ENCODE measurements around the gene EPS8L2. TPM values are rescaled to one million over a fixed set of nuclear protein-coding genes. Genes with fewer than 3 reads are reported as not detected.

Gene EPS8L2
- total RNA-seq, 2 donors from 2014 or later = 23.6 to 34.6 TPM

- H3K4me3 Mint-ChIP-seq = no peak overlapping the region
- no peaks in the 10 kb centered on the region for H3K4me1 Mint-ChIP-seq
- no peaks in the 10 kb centered on the region for H3K9me3 Mint-ChIP-seq
- ATAC-seq (replicated peaks) = no peak
- no peaks in the 10 kb centered on the region for H3K36me3 Mint-ChIP-seq (ENCODE audit: low read depth)
- no peak overlapping the region for H3K27ac Mint-ChIP-seq
- peaks cover 3% of the 10 kb centered on the region for H3K27me3 Mint-ChIP-seq
Measured at GRCh38 chr11:704228-704674, 1.8 kb upstream of the EPS8L2 start.

DNA sequence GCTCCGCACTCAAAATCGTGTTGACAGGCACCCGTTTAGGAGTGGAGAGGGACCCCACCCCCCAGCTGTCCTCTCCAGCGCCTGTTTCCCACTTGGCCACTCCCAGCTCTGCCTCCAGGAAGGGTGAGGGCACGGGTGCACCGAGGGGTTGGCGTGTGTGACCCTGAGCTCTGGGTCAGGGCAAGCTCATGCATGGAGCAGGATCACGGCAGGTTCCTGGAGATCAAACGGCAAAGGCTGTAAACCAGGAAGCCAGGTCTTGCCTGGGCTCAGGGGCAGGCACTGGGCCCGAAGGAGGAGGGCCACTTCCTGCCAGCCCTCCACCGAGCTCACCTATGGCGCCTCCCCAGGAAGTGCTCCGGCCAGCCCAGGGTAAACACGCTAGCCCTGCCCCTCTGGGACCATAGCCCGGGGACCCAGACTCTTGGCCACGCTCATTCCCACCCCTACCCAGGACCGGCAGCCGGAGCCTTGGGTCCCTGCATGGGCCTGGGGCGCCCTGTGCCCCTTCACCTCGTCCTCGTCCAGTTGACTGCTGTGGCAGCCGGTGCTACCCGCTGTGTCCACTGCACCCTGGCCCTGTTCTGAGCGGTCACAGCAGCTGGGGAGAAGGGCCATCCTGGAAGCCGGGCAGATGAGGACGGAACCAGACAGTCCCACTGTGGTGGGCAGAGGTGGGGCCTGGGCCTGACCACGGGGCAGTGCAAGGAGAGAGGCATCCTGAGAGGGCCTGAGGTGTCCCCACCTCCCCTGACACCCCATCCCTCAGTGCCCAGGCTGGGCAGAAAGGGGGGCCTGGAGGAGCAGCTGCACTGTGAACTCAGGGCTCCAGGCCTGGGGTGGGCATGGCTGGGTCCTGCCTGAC is 1.0 kb upstream of the EPS8L2 start:
- Mint-ChIP-seq H3K36me3 (ENCODE audit: low read depth) (no peaks in the 10 kb centered on the region), H3K4me3 (no peak overlapping the region)

GRCh38 chr11:706439-706956 is 467 bp downstream of the EPS8L2 start:
- Mint-ChIP-seq H3K9me3 (no peaks in the 10 kb centered on the region), H3K4me3 (no peak overlapping the region), H3K27ac (no peak overlapping the region), H3K36me3 (ENCODE audit: low read depth) (no peaks in the 10 kb centered on the region), H3K4me1 (no peaks in the 10 kb centered on the region), H3K27me3 (peaks cover 3% of the 10 kb centered on the region)
- peak; percentile 66 for ATAC-seq (replicated peaks)

More for the DNA sequence above, 1.0 kb upstream of the EPS8L2 start:
- no peaks in the 10 kb centered on the region for H3K4me1 Mint-ChIP-seq
- no peak overlapping the region for H3K27ac Mint-ChIP-seq
- no peak for ATAC-seq (replicated peaks)
- H3K9me3 Mint-ChIP-seq = no peaks in the 10 kb centered on the region
- H3K27me3 Mint-ChIP-seq = peaks cover 3% of the 10 kb centered on the region

GRCh38 chr11:706957-707816 is 1.2 kb downstream of the EPS8L2 start:
- no peak for ATAC-seq (replicated peaks)
- H3K4me3 Mint-ChIP-seq = no peak overlapping the region
- H3K9me3 Mint-ChIP-seq = no peaks in the 10 kb centered on the region
- peaks cover 3% of the 10 kb centered on the region for H3K27me3 Mint-ChIP-seq
- no peak overlapping the region for H3K27ac Mint-ChIP-seq
- H3K4me1 Mint-ChIP-seq = no peaks in the 10 kb centered on the region
- no peaks in the 10 kb centered on the region for H3K36me3 Mint-ChIP-seq (ENCODE audit: low read depth)

GRCh38 chr11:707817-708420 is 1.9 kb downstream of the EPS8L2 start:
- no peaks in the 10 kb centered on the region for H3K36me3 Mint-ChIP-seq (ENCODE audit: low read depth)
- ATAC-seq (replicated peaks) = no peak
- H3K27me3 Mint-ChIP-seq = peaks cover 3% of the 10 kb centered on the region
- no peak overlapping the region for H3K27ac Mint-ChIP-seq
- no peaks in the 10 kb centered on the region for H3K9me3 Mint-ChIP-seq
- H3K4me3 Mint-ChIP-seq = no peak overlapping the region
- no peaks in the 10 kb centered on the region for H3K4me1 Mint-ChIP-seq

- ATAC-seq (replicated peaks) = no peak
- Mint-ChIP-seq H3K27ac (no peak overlapping the region), H3K4me1 (no peaks in the 10 kb centered on the region), H3K27me3 (peaks cover 3% of the 10 kb centered on the region), H3K36me3 (ENCODE audit: low read depth) (no peaks in the 10 kb centered on the region), H3K4me3 (no peak overlapping the region), H3K9me3 (no peaks in the 10 kb centered on the region)
Measured at GRCh38 chr11:708511-708910, 2.5 kb downstream of the EPS8L2 start.

GRCh38 chr11:709109-709997 is 3.3 kb downstream of the EPS8L2 start:
- Mint-ChIP-seq H3K4me1 (no peaks in the 10 kb centered on the region), H3K4me3 (no peak overlapping the region), H3K36me3 (ENCODE audit: low read depth) (no peaks in the 10 kb centered on the region), H3K27me3 (peaks cover 3% of the 10 kb centered on the region), H3K27ac (no peak overlapping the region), H3K9me3 (no peaks in the 10 kb centered on the region)
- ATAC-seq (replicated peaks) = no peak

GRCh38 chr11:714436-714835 is 8.4 kb downstream of the EPS8L2 start:
- no peaks in the 10 kb centered on the region for H3K4me1 Mint-ChIP-seq
- H3K4me3 Mint-ChIP-seq = no peak overlapping the region
- H3K27me3 Mint-ChIP-seq = no peaks in the 10 kb centered on the region
- no peak for ATAC-seq (replicated peaks)
- no peaks in the 10 kb centered on the region for H3K36me3 Mint-ChIP-seq (ENCODE audit: low read depth)
- H3K27ac Mint-ChIP-seq = no peak overlapping the region
- no peaks in the 10 kb centered on the region for H3K9me3 Mint-ChIP-seq

DNA sequence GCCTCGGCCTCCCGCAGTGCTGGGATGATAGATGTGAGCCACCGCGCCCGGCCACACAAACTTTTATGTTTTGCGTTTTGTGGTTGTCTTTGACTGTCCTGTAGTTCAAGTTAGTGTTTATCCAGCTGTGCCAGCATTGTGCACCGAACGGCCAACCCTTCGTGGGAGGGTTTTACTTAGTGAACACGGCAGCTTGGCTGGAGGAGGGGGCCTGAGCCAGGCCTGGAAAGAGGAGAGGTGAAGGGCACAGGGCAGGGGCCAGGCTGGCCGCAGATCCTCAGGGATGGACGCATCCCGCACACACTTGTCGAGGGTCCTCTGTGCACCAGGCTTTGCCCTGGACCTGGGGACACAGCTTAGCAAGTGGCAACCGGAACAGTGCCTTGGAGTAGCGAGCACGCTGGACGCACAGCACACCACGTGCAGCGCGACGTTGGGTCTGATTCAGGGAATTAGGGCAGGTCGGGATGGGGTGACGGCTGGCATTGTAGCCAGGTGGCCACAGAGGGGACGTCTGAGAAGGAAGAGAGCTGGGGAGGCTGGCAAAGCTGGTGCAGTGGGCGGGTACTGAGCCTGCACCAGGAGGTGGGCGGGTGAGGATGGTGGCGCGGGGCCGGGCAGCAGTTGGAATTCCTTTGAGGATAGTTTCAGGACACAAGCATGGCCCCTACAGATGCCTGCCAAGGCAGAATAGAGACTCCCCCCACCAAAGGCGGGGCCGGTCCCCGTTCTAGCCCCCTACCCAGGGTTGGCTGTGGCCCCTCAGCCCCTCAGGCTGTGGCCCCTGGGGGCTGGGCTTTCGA is 13.4 kb downstream of the EPS8L2 start:
- H3K4me1 Mint-ChIP-seq = peaks cover 5% of the 10 kb centered on the region
- H3K36me3 Mint-ChIP-seq (ENCODE audit: low read depth) = no peaks in the 10 kb centered on the region

GRCh38 chr11:720017-720641 is 14.1 kb downstream of the EPS8L2 start:
- Mint-ChIP-seq H3K4me1 (peaks cover 5% of the 10 kb centered on the region), H3K36me3 (ENCODE audit: low read depth) (no peaks in the 10 kb centered on the region), H3K27me3 (peaks cover 6% of the 10 kb centered on the region), H3K4me3 (peak overlapping the region; percentile 41), H3K9me3 (no peaks in the 10 kb centered on the region), H3K27ac (no peak overlapping the region)
- no peak for ATAC-seq (replicated peaks)

More for the DNA sequence above, 13.4 kb downstream of the EPS8L2 start:
- H3K27ac Mint-ChIP-seq = no peak overlapping the region
- H3K27me3 Mint-ChIP-seq = peaks cover 6% of the 10 kb centered on the region
- H3K4me3 Mint-ChIP-seq = peak overlapping the region; percentile 41
- H3K9me3 Mint-ChIP-seq = no peaks in the 10 kb centered on the region
- ATAC-seq (replicated peaks) = no peak

- peak overlapping the region; percentile 41 for H3K4me3 Mint-ChIP-seq
- no peaks in the 10 kb centered on the region for H3K36me3 Mint-ChIP-seq (ENCODE audit: low read depth)
- no peak overlapping the region for H3K27ac Mint-ChIP-seq
- ATAC-seq (replicated peaks) = peak; percentile 75
- peaks cover 5% of the 10 kb centered on the region for H3K4me1 Mint-ChIP-seq
- H3K9me3 Mint-ChIP-seq = no peaks in the 10 kb centered on the region
- H3K27me3 Mint-ChIP-seq = peaks cover 6% of the 10 kb centered on the region
Measured at GRCh38 chr11:720642-721246, 14.7 kb downstream of the EPS8L2 start.

GRCh38 chr11:721247-721740 is 15.3 kb downstream of the EPS8L2 start:
- Mint-ChIP-seq H3K9me3 (no peaks in the 10 kb centered on the region), H3K27me3 (peaks cover 6% of the 10 kb centered on the region), H3K36me3 (ENCODE audit: low read depth) (no peaks in the 10 kb centered on the region), H3K4me1 (peaks cover 5% of the 10 kb centered on the region), H3K27ac (no peak overlapping the region), H3K4me3 (peak overlapping the region; percentile 50)
- no peak for ATAC-seq (replicated peaks)
